Left ventricle myocardium superior (tissue), 1 donor: ENCODE results near the gene C17orf107. TPM values are rescaled to one million over a fixed set of nuclear protein-coding genes. Genes with fewer than 3 reads are reported as not detected.
A peak's percentile ranks its signal among the peaks of the same experiment; 100 is the strongest.
"Not testable (repeated sequence)": the region's sequence is repeated elsewhere in the genome, so short reads cannot be mapped to it uniquely, and the experiment has no call there.

Experiments
- ATAC-seq: fragments of 200-7000 bp; cut with Tn5 transposase; one replicate; pipeline ENCODE4 v1.9.1; 2020; ENCODE audit warnings: mild to moderate bottlenecking, moderate library complexity
- DNase-seq: peaks from one replicate; pipeline ENCODE4 v3.0.0-alpha.2; 2020
- intact Hi-C: fragments of 100-400 bp; cut with micrococcal nuclease; formaldehyde crosslinking; loops from one replicate; pipeline ENCODE4 v1.11.0; 2022
- long read RNA-seq: library from polyadenylated mRNA; unstranded; transcript quantifications from one replicate; pipeline ENCODE4 v2.0.0, GENCODE V29; 2021
- total RNA-seq: library from RNA; stranded (reverse); fragmentation: NEBNext Ultra II Directional; extraction: Animal tissue kit (Norgen Biotek cat#: 25700); gene quantifications from one replicate; pipeline ENCODE4 v1.2.1, GENCODE V29; 2021
- donor health status: DM: no; HTN: yes; CAD: no; lungs with severe emphysema.

C17orf107 gene
- total RNA-seq, result 0.64 TPM
- long read RNA-seq, partial matches to known transcripts, result 0 of 1 reads
- long read RNA-seq, other reads (novel, unspliced or antisense), result 1 of 1 reads

GRCh38 chr17:4899341-4900230, at the start of gene C17orf107:
C17orf107 (plus strand) TSS chr17:4899536; CDS start chr17:4899763, 227 bp downstream.
- DNase-seq (peak; percentile 86), ATAC-seq (peak; percentile 75)
- intact Hi-C loops, result loop anchor here (10.0 kb wide), 2 partner anchors 165 to 185 kb away; partner anchors contain the start of gene ARRB2

- intact Hi-C loops, result no loop called here
- ATAC-seq, result no peak
- DNase-seq, result no peak
Observed at GRCh38 chr17:4850246-4850645, 49.1 kb upstream of the C17orf107 start.

- DNase-seq (no peak), ATAC-seq (no peak)
- intact Hi-C loops, result no loop called here
Observed at GRCh38 chr17:4851084-4851483, 48.3 kb upstream of the C17orf107 start.

DNA sequence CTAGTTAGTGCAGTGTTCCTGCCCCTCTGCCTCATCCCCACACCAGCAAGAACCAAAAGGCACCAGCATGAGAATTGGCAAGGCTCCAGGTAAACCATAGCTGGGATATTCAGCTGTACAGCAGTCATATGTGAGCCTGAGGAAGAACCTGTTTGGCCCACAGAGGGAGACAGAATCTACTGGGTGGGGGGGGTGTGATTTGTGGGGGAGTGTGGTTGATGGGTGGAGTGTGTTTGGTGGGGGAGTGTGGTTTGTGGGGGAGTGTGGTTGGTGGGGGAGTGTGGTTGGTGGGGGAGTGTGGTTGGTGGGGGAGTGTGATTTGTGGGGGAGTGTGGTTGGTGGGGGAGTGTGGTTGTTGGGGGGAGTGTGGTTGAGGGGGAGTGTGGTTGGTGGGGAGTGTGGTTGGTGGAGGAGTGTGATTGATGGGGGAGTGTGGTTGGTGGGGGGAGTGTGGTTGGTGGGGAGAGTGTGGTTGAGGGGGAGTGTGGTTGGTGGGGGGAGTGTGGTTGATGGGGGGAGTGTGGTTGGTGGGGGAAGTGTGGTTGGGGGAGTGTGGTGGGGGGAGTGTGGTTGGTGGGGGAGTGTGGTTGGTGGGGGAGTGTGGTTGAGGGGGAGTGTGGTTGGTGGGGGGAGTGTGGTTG, 46.6 kb upstream of the C17orf107 start:
- DNase-seq, result no peak
- no peak for ATAC-seq
- intact Hi-C loops, result no loop called here

- intact Hi-C loops, result no loop called here
- no peak for ATAC-seq
- no peak for DNase-seq
Observed at GRCh38 chr17:4853208-4853671, 46.1 kb upstream of the C17orf107 start.

DNA sequence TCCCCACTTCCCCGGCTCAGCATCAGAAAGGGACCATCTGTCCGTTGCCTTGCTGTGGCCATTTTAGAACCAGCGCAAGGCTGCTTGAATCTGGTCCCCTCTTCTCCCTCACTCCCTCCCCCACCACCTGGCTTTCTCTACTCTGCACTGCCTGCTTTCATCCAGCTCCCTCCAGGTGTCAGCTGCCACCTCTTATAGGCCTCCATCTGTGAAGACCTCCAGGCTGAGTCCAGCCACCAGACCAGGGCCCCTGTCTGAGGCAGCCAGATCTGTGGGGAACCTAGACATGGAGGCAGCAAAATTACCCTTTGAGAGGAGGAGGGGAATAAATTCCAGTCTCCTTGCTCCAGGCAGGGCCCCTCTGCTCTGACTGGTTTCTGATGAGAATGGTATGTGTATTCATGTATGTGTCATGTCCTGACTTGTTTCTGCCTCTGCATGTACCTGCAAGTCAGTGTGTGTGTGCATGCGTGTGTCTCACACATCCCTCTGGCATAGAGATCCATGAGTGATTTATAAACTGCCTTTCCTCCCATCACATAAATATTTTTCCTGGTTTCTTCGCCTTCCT, 45.1 kb upstream of the C17orf107 start:
- ATAC-seq (no peak), DNase-seq (no peak)
- intact Hi-C loops, result no loop called here

DNA sequence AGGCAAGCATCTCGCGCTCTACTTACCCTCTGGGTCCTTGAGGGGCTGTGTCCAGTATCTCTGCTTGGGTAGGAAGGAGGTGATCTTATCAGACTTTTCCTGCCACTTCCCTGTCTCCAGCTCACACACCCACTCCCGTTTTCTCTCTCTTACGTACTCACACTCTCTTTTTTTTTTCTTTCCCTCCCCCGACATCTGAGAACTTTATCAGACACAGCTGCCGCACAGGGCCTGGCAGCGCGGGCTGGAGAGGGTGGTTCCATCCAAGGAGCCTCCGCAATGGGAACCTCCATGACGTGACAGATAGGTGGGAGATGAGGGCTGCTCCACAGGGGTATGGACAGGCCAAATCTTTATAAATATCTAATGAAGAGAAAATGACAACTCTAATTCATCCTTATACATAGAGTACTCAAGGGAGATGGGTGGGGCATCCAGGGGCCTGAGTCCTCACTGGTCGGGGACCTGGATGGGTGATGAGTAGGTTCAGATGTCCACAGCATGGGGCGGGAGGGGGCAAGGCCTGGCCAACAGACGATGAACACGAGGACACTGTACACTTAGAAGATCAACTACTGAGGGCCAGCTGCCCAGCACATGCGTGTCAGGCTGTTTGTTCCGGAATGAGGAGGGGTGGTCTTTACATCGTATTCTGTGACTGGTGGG, 42.9 kb upstream of the C17orf107 start:
- DNase-seq, result no peak
- ATAC-seq, result no peak
- intact Hi-C loops, result no loop called here

DNA sequence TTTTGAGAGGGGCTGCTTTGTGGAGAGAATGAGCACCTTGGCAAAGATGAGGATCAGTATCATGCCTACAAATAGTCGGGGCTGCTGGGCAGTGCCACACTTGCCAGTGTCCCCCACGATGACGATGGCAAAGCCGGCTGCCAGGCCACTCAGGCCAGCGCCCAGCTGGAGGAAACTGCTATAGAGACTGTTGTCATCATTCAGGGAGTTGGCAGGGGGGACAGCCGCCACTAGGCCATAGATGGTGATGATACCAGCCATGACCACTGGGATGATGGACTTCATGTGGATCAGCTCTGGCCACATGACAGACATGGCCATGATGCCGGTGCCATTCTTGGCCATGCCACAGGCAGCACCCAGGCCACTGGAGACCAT, 42.4 kb upstream of the C17orf107 start:
- intact Hi-C loops, result no loop called here
- no peak for DNase-seq
- no peak for ATAC-seq

DNA sequence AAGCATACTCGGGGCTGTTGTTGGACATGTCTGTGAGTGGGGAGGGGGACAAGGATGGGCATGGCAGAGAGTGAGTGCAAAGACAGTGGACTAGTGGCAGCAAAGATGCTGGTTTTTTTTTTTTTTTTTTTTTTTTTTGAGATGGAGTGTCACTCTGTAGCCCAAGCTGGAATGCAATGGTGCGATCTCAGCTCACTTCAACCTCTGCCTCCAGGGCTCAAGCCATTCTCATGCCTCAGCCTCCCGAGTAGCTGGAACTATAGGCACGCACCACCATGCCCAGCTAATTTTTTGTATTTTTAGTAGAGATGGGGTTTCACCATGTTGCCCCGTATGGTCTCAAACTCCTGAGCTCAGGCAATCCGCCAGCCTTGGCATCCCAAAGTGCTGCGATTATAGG, 42.0 kb upstream of the C17orf107 start:
- DNase-seq, ATAC-seq, intact Hi-C loops: not testable (repeated sequence)

GRCh38 chr17:4858068-4858881, 41.1 kb upstream of the C17orf107 start:
- DNase-seq (no peak), ATAC-seq (peak; percentile 69)
- intact Hi-C loops, result no loop called here

GRCh38 chr17:4858882-4859260, 40.5 kb upstream of the C17orf107 start:
- peak; percentile 91 for ATAC-seq
- peak; percentile 79 for DNase-seq
- intact Hi-C loops, result no loop called here

DNA sequence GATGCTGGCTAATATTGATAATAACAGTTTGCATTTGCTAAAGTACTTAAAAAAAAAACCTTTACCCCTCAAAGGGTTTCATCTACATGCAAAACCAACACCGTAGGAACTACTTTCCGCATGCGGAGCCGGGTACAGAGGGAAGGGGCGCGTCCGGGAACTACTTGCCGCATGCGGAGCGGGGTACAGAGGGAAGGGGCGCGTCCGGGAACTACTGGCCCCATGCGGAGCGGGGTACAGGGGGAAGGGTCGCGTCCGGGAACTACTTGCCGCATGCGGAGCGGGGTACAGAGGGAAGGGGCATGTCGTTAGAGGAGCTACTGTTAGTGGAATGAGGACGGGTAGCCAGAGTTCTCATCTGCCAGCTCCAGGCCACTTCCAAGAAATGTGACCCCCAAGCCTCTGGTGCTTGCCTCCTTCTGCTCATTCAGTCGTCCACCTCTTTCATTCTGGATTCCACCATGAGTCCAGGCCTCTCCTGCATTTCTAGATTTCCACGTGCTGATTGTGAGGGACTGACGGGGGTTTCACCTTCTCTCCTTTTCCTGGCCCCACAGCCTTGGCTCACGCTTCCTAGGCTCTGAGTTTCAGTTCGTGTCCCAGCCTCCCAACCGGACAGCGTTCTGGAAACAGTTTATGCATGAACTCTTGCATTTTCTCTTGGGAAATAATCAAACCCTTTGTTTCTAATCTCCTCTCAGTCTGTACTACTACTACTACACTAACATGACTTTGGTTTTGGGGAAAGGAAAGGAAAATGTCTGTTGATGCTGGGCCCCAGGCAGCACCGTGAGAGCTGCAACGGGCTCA, 39.3 kb upstream of the C17orf107 start:
- DNase-seq (no peak), ATAC-seq (no peak)
- intact Hi-C loops, result no loop called here

- ATAC-seq (no peak), DNase-seq (no peak)
- intact Hi-C loops, result no loop called here
Observed at GRCh38 chr17:4860651-4861050, 38.7 kb upstream of the C17orf107 start.

DNA sequence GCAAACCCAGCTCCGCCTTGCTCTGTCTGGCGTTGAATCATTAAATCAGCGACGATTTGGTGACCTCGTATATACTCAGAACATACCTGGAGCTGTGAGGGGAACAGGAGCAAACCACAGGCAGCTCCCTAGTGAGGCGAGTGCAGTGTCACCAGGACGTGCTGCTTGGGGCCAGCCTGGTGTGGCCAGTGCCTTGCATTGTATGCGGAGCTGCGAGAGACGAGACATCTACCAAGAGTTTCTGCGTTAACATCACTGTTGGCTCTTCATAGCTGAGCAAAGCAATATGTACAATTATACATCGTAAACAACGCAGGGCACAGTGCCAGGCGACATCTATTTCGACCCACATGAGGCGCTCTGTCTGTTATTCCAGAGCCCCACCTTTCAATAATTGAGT, 38.3 kb upstream of the C17orf107 start:
- intact Hi-C loops, result no loop called here
- ATAC-seq (no peak), DNase-seq (no peak)

- ATAC-seq (no peak), DNase-seq (no peak)
- intact Hi-C loops, result no loop called here
Observed at GRCh38 chr17:4862720-4863119, 36.6 kb upstream of the C17orf107 start.

DNA sequence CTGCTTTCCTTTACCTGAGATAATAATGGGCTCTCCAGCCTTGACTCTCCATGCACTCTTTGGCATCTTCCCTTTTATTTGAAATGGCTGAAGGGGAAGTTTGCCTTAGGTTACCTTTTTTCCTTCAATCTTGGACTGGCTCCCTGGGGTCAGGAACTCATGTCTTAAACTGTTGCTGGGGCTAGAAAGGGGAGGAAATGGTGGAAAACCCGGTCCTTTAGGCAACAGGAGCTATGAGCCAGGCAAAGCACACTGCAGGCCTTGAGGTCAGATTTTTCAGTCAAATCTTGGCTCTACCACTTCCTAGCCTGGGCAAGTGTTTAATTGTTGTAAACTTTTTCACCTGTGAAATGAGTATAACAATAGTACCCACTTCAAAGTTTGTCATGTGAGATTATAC, 36.0 kb upstream of the C17orf107 start:
- intact Hi-C loops, result no loop called here
- ATAC-seq, result no peak
- no peak for DNase-seq

GRCh38 chr17:4867535-4867934, 31.8 kb upstream of the C17orf107 start:
- intact Hi-C loops, DNase-seq, ATAC-seq: not testable (repeated sequence)
